WERI-Rb-1 (cell line): ENCODE measurements around the gene ADGRG6.

ENCODE experiments used
- DNase-seq: peaks from one replicate; pipeline ENCODE4 v3.0.0-alpha.2; 2020
- H3K27ac ChIP-seq: fragments of 250-450 bp; sonication (Bioruptor Pico); 2 replicates; pipeline ENCODE4 v1.5.1; 2020; ENCODE audit warnings: mild to moderate bottlenecking, moderate library complexity
- H3K27me3 ChIP-seq: fragments of 250-450 bp; sonication (Bioruptor Pico); 2 replicates; pipeline ENCODE4 v1.5.1; 2021; ENCODE audit warnings: mild to moderate bottlenecking, low read depth, moderate library complexity; ENCODE audit not compliant: insufficient read depth, severe bottlenecking
- H3K36me3 ChIP-seq: fragments of 250-450 bp; sonication (Bioruptor Pico); 2 replicates; pipeline ENCODE4 v1.5.1; 2020; ENCODE audit warnings: mild to moderate bottlenecking, moderate library complexity
- H3K4me3 ChIP-seq: 2 replicates; pipeline ENCODE4 v1.5.1; 2011; ENCODE audit warnings: low read depth, mild to moderate bottlenecking, control low read depth, low read length
- H3K9me3 ChIP-seq: fragments of 250-450 bp; sonication (Bioruptor Pico); 2 replicates; pipeline ENCODE4 v1.5.1; 2021; ENCODE audit warnings: mild to moderate bottlenecking, moderate library complexity; ENCODE audit not compliant: severe bottlenecking
- CTCF ChIP-seq: IDR thresholded peaks from 2 replicates; pipeline ENCODE4 v1.5.1; 2011; ENCODE audit warnings: low read depth, mild to moderate bottlenecking, control low read depth, inconsistent platforms, low read length

ADGRG6 gene

GRCh38 chr6:142459271-142459670, 157.5 kb downstream of the ADGRG6 start:
- no peak for DNase-seq
- no peak for TF ChIP-seq CTCF
- no peak overlapping the region for H3K4me3 ChIP-seq
- no peak overlapping the region for H3K27ac ChIP-seq
- no peaks in the 10 kb centered on the region for H3K9me3 ChIP-seq
- H3K27me3 ChIP-seq, result no peaks in the 10 kb centered on the region
- H3K36me3 ChIP-seq, result no peaks in the 10 kb centered on the region

DNA sequence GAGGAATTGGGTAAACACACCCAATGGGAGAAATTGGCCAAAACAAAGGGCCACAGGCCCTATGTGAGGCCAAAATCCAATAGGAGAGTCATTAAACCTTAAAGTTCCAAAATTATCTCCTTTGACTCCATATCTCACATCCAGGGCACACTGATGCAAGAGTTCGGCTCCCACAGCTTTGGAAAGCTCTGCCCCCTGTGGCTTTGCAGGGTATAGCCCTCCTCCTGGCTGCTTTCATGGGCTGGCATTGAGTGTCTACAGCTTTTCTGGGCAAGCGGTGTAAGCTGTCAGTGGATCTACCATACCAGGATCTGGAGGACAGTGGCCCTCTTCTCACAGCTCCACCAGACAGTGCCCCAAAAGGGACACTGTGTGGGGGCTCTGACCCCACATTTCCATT, 160.5 kb downstream of the ADGRG6 start:
- DNase-seq, result peak; percentile 11
- peak; percentile 48 for TF ChIP-seq CTCF
- no peaks in the 10 kb centered on the region for H3K36me3 ChIP-seq
- no peak overlapping the region for H3K4me3 ChIP-seq
- no peaks in the 10 kb centered on the region for H3K27me3 ChIP-seq
- H3K9me3 ChIP-seq, result no peaks in the 10 kb centered on the region
- no peak overlapping the region for H3K27ac ChIP-seq

GRCh38 chr6:142463988-142464387, 162.2 kb downstream of the ADGRG6 start:
- Histone ChIP-seq H3K4me3 (no peak overlapping the region), H3K27ac (no peak overlapping the region), H3K9me3 (no peaks in the 10 kb centered on the region), H3K27me3 (no peaks in the 10 kb centered on the region), H3K36me3 (no peaks in the 10 kb centered on the region)
- no peak for TF ChIP-seq CTCF
- DNase-seq, result no peak

DNA sequence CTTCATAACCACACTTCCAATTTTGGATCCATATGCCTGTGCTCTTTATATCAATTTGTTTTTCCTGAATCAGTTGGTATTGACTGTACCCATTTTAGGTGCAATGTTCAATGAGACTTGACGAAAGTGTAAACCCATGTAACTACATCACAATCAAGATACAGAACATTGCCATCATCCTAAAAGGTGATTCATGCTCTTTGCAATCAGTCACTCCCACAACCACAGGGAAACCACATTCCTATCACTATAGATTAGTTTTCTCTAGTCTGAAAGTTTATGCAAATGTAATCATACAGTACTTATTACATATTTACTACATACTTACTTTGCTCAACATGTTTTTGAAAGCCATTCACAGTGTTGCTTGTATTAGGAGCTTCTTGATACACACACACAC, 167.4 kb downstream of the ADGRG6 start:
- Histone ChIP-seq H3K4me3 (no peak overlapping the region), H3K36me3 (no peaks in the 10 kb centered on the region), H3K27me3 (no peaks in the 10 kb centered on the region), H3K9me3 (no peaks in the 10 kb centered on the region), H3K27ac (no peak overlapping the region)
- DNase-seq, result no peak
- no peak for TF ChIP-seq CTCF

DNA sequence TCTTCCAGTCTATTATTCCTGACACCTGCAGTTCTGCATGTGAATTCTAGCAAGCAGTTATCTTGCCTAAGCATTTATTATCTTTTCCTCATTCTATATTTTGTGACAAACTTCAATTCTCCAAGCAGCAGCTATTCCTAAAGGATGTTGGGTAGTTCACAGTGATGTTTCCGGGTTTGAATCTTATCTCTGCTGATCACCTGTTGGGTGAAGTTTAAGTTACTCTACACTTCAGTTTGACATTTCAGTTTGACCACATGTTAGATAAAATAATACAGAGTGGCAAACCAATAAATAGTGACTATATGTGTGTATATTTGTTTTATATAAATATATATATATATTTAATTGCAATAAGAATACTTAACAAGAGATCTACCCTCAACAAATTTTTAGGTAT, 168.6 kb downstream of the ADGRG6 start:
- no peak for TF ChIP-seq CTCF
- Histone ChIP-seq H3K4me3 (no peak overlapping the region), H3K27ac (no peak overlapping the region), H3K27me3 (no peaks in the 10 kb centered on the region), H3K36me3 (no peaks in the 10 kb centered on the region), H3K9me3 (no peaks in the 10 kb centered on the region)
- no peak for DNase-seq

DNA sequence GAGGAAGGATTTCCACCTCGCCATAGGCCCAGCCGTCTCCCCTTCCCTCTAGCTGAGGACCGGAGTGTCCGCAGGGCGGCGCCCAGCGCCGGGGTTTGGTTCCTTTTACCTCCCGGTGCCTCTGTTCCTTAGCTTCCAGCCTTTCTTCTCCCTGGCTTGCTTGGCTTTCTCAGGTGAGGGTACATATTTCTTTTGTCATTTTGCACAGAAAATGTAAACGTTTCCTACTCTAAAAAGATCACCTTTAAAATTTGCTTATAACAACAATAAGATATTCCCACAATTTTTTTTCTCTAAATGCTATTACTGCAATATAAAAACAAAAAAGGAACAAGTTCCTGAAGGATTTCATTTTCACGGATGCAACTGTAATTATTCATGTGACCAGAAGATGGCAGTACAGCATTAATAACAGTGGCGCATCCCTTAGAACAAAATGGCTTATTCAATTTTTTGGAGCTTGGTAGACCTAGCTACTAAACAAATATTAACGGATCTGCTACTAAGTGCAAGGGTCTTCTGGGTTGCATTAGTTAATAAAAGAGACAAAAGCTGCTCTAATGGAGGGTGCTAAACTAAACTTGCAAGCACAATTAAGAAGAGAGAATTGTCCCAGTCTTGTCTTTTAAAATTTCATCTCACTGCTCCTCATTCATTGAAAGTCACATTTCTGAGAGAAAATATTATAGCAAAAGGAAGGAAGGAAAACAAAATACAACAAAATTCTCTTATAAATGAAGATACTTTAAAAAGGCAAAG, 172.9 kb downstream of the ADGRG6 start:
- Histone ChIP-seq H3K36me3 (no peaks in the 10 kb centered on the region), H3K9me3 (no peaks in the 10 kb centered on the region), H3K27me3 (no peaks in the 10 kb centered on the region), H3K4me3 (no peak overlapping the region), H3K27ac (no peak overlapping the region)
- TF ChIP-seq CTCF, result peak; percentile 79
- DNase-seq, result peak; percentile 76
